SU-DHL-6 (cell line): Measurements from ENCODE around the gene DCAF5.

ENCODE experiments used
- H2AFZ ChIP-seq: fragments of 200-600 bp; sonication (generic); 2 replicates; pipeline ENCODE4 v1.6.1; 2014; ENCODE audit warnings: low read depth, mild to moderate bottlenecking, moderate library complexity, mixed read lengths, antibody characterized with exemption, low read length; ENCODE audit not compliant: severe bottlenecking
- H3F3A ChIP-seq: fragments of 200-600 bp; shearing (Covaris generic); 2 replicates; pipeline ENCODE4 v1.6.0; 2016; ENCODE audit warnings: antibody characterized with exemption, mild to moderate bottlenecking; ENCODE audit not compliant: insufficient read depth
- H3K27ac ChIP-seq: fragments of 200-600 bp; sonication (generic); 2 replicates; pipeline ENCODE4 v1.5.1; 2016; ENCODE audit warnings: low read depth, mild to moderate bottlenecking, low read length, moderate library complexity, mixed read lengths
- H3K27me3 ChIP-seq: fragments of 200-600 bp; sonication (generic), shearing (Covaris generic); 2 replicates; pipeline ENCODE4 v1.6.0; 2014; ENCODE audit warnings: mild to moderate bottlenecking, low read length
- H3K36me3 ChIP-seq: fragments of 200-600 bp; sonication (generic); 2 replicates; pipeline ENCODE4 v1.6.1; 2014; ENCODE audit warnings: mild to moderate bottlenecking, low read length, mixed read lengths
- H3K4me2 ChIP-seq: fragments of 300-600, 200-600 bp; shearing (Covaris generic), sonication (generic); 2 replicates; pipeline ENCODE4 v1.6.0; 2014; ENCODE audit warnings: low read length, low read depth, mild to moderate bottlenecking; ENCODE audit not compliant: poor library complexity, severe bottlenecking
- H3K4me3 ChIP-seq: fragments of 200-600 bp; sonication (generic); 2 replicates; pipeline ENCODE4 v1.5.1; 2014; ENCODE audit warnings: antibody characterized with exemption, low read length, mild to moderate bottlenecking, mixed read lengths; ENCODE audit not compliant: insufficient read depth, poor library complexity, severe bottlenecking
- H3K79me2 ChIP-seq: fragments of 200-600 bp; sonication (generic); 2 replicates; pipeline ENCODE4 v1.6.1; 2014; ENCODE audit warnings: mild to moderate bottlenecking, low read length, moderate library complexity; ENCODE audit not compliant: insufficient read depth
- H3K9ac ChIP-seq: fragments of 200-600 bp; sonication (generic); 2 replicates; pipeline ENCODE4 v1.7.0; 2014; ENCODE audit warnings: mild to moderate bottlenecking, low read length
- H3K9me2 ChIP-seq: fragments of 200-600 bp; sonication (generic); replicated peaks from 2 replicates; pipeline ENCODE4 v1.6.1; 2014; ENCODE audit warnings: low read length; ENCODE audit not compliant: insufficient read depth
- H3K9me3 ChIP-seq: fragments of 200-600 bp; sonication (generic); 2 replicates; pipeline ENCODE4 v1.6.1; 2014; ENCODE audit warnings: low read length, mixed read lengths; ENCODE audit not compliant: insufficient read depth
- H4K20me1 ChIP-seq: fragments of 200-600 bp; sonication (generic); 2 replicates; pipeline ENCODE4 v1.6.1; 2014; ENCODE audit warnings: low read depth, mild to moderate bottlenecking, antibody characterized with exemption, low read length, moderate library complexity, mixed read lengths
- EZH2phosphoT487 ChIP-seq: fragments of 200-600 bp; sonication (generic), shearing (Covaris generic); conservative IDR thresholded peaks from 2 replicates; pipeline ENCODE4 v1.6.1; 2018; ENCODE audit warnings: mild to moderate bottlenecking, antibody characterized with exemption, low read length, moderate library complexity, mixed read lengths
- TF ChIP-seq, protein P1 (sequence below): fragments of 200-600 bp; sonication (generic); IDR thresholded peaks from one replicate; pipeline ENCODE4 v1.5.1; 2017; ENCODE audit warnings: antibody characterized with exemption, mild to moderate bottlenecking, low read length, moderate library complexity; ENCODE audit not compliant: insufficient read depth, poor library complexity, severe bottlenecking

Gene DCAF5

GRCh38 chr14:69038455-69039287 lies 114.2 kb downstream of the DCAF5 start:
- Histone ChIP-seq H3K4me3 (no peak overlapping the region), H4K20me1 (no peaks in the 10 kb centered on the region), H3K79me2 (no peaks in the 10 kb centered on the region), H3K9me2 (no peaks in the 10 kb centered on the region), H2AFZ (no peak overlapping the region), H3K9ac (no peak overlapping the region), H3K27ac (no peak overlapping the region), H3K9me3 (no peaks in the 10 kb centered on the region), H3K27me3 (no peaks in the 10 kb centered on the region), H3F3A (no peaks in the 10 kb centered on the region), H3K36me3 (no peaks in the 10 kb centered on the region), H3K4me2 (no peak overlapping the region)
- TF ChIP-seq, protein P1, sequence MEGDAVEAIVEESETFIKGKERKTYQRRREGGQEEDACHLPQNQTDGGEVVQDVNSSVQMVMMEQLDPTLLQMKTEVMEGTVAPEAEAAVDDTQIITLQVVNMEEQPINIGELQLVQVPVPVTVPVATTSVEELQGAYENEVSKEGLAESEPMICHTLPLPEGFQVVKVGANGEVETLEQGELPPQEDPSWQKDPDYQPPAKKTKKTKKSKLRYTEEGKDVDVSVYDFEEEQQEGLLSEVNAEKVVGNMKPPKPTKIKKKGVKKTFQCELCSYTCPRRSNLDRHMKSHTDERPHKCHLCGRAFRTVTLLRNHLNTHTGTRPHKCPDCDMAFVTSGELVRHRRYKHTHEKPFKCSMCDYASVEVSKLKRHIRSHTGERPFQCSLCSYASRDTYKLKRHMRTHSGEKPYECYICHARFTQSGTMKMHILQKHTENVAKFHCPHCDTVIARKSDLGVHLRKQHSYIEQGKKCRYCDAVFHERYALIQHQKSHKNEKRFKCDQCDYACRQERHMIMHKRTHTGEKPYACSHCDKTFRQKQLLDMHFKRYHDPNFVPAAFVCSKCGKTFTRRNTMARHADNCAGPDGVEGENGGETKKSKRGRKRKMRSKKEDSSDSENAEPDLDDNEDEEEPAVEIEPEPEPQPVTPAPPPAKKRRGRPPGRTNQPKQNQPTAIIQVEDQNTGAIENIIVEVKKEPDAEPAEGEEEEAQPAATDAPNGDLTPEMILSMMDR: no peak
- no peak for TF ChIP-seq EZH2phosphoT487

- H3F3A ChIP-seq: no peaks in the 10 kb centered on the region
- no peaks in the 10 kb centered on the region for H3K27me3 ChIP-seq
- H3K4me3 ChIP-seq: no peak overlapping the region
- H3K4me2 ChIP-seq: no peak overlapping the region
- H3K9me3 ChIP-seq: no peaks in the 10 kb centered on the region
- TF ChIP-seq, protein P1: no peak
- no peak for TF ChIP-seq EZH2phosphoT487
- no peaks in the 10 kb centered on the region for H3K36me3 ChIP-seq
- H2AFZ ChIP-seq: no peak overlapping the region
- no peaks in the 10 kb centered on the region for H3K79me2 ChIP-seq
- no peak overlapping the region for H3K27ac ChIP-seq
- H3K9ac ChIP-seq: no peak overlapping the region
- no peaks in the 10 kb centered on the region for H4K20me1 ChIP-seq
- H3K9me2 ChIP-seq: no peaks in the 10 kb centered on the region
These were observed 115.0 kb downstream of the DCAF5 start for GRCh38 chr14:69037790-69038454.

DNA sequence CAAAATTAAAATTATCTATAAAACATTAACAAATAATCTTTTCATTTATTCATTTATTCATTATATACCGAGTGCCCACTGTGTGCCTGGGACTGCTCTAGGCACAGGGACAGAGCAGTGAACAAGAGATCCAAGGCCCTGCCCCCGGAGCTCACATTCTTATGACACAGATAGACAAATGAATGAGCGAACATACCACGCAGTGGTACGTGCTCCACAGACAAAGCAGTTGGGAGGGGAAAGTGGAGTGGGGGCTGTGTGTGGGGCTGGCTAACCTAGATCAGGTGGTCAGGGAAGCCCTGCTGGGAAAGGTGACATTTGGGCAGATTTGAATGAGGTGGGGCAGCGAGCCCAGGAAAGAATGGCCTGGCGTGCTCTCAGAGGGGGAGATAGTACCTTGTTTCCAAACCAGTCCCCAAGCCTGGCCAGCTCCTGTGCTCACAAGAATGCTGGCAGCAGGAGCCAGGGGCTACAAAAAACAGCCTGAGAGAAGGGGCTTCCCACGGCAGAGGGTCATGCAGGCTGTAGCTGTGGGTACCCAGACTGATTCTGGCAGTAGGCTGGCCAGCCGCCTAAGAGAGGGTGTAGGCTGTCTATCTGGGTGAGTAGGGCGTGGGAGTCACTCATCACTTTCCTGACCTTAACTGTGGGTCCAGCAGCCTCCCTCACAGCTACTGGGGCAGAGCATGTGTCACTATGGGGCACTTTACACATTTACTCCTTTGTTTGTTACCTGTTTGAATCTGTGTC lies 116.0 kb downstream of the DCAF5 start:
- H4K20me1 ChIP-seq: no peaks in the 10 kb centered on the region
- H3K27me3 ChIP-seq: no peaks in the 10 kb centered on the region
- no peak overlapping the region for H3K4me3 ChIP-seq
- no peak overlapping the region for H3K4me2 ChIP-seq
- H3K9me2 ChIP-seq: no peaks in the 10 kb centered on the region
- H2AFZ ChIP-seq: no peak overlapping the region
- no peaks in the 10 kb centered on the region for H3K79me2 ChIP-seq
- H3K27ac ChIP-seq: no peak overlapping the region
- no peaks in the 10 kb centered on the region for H3K9me3 ChIP-seq
- no peaks in the 10 kb centered on the region for H3K36me3 ChIP-seq
- H3K9ac ChIP-seq: no peak overlapping the region
- no peaks in the 10 kb centered on the region for H3F3A ChIP-seq
- TF ChIP-seq, protein P1: no peak
- no peak for TF ChIP-seq EZH2phosphoT487
